ENCODE measurements around the gene MED17.

The MED17 gene

DNA sequence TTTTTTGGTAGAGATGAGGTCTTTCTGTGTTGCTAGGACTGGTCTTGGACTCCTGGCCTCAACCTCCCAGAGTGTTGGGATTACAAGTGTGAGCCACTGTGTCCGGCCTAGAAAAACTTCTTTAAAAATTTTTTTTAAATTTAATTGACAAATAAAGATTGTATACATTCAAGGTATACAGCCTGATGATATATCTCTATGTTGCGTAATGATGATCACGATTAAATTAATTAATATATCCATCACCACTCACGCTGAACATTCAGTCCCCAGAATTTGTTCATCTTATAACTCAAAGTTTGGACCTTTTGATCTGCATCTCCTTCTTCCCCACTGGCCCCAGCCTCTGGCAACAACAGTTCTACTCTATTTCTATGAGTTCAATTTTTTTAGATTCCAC is 39.1 kb downstream of the MED17 start:
- Histone ChIP-seq H3K36me3 (ENCODE audit: low read length) (no peaks in the 10 kb centered on the region), H3K9me3 (ENCODE audit: insufficient read depth, low read length) (no peaks in the 10 kb centered on the region), H4K20me1 (ENCODE audit: low read depth, low read length) (no peaks in the 10 kb centered on the region), H3K79me2 (ENCODE audit: insufficient read depth, low read length) (no peaks in the 10 kb centered on the region), H3K27me3 (ENCODE audit: low read length) (no peaks in the 10 kb centered on the region), H2AFZ (ENCODE audit: low read depth, low read length, severe bottlenecking) (no peak overlapping the region), H3K27ac (ENCODE audit: low read depth, low read length) (no peak overlapping the region), H3K4me2 (ENCODE audit: low read depth, low read length, poor library complexity, severe bottlenecking) (no peak overlapping the region), H3K9me2 (replicated peaks; ENCODE audit: insufficient read depth, low read length) (no peaks in the 10 kb centered on the region), H3K4me3 (ENCODE audit: insufficient read depth, low read length, poor library complexity, severe bottlenecking) (no peak overlapping the region), H3F3A (ENCODE audit: insufficient read depth) (no peaks in the 10 kb centered on the region), H3K9ac (ENCODE audit: low read length) (no peak overlapping the region)
- TF ChIP-seq, protein P1, sequence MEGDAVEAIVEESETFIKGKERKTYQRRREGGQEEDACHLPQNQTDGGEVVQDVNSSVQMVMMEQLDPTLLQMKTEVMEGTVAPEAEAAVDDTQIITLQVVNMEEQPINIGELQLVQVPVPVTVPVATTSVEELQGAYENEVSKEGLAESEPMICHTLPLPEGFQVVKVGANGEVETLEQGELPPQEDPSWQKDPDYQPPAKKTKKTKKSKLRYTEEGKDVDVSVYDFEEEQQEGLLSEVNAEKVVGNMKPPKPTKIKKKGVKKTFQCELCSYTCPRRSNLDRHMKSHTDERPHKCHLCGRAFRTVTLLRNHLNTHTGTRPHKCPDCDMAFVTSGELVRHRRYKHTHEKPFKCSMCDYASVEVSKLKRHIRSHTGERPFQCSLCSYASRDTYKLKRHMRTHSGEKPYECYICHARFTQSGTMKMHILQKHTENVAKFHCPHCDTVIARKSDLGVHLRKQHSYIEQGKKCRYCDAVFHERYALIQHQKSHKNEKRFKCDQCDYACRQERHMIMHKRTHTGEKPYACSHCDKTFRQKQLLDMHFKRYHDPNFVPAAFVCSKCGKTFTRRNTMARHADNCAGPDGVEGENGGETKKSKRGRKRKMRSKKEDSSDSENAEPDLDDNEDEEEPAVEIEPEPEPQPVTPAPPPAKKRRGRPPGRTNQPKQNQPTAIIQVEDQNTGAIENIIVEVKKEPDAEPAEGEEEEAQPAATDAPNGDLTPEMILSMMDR (IDR thresholded peaks at IDR 0.05; ENCODE audit: insufficient read depth, low read length, poor library complexity, severe bottlenecking): no peak
- no peak for TF ChIP-seq EZH2phosphoT487 (conservative IDR thresholded peaks at IDR 0.05; ENCODE audit: low read length)

DNA sequence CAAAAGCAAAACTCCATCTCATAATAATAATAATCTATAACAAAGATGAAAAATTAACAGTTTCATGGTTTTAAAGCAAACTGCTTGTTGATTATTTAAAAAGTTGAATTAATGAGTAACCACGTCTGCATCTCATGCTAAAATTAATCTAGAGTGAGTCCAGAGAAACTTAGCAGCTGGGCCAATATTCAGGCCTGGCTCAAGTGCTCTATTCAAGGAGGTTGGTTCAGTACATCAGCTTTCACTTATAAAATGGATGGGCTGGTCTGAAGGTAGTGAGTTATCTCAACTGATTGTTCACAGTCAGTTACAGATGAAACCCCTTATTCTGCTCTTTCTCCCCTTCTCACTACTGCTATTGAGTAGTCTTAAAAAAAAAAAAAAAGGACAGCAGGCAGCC is 43.3 kb downstream of the MED17 start:
- no peaks in the 10 kb centered on the region for H3K9me2 ChIP-seq (replicated peaks; ENCODE audit: insufficient read depth, low read length)
- no peak overlapping the region for H3K27ac ChIP-seq (ENCODE audit: low read depth, low read length)
- no peak overlapping the region for H3K4me3 ChIP-seq (ENCODE audit: insufficient read depth, low read length, poor library complexity, severe bottlenecking)
- no peaks in the 10 kb centered on the region for H4K20me1 ChIP-seq (ENCODE audit: low read depth, low read length)
- TF ChIP-seq, protein P1 (IDR thresholded peaks at IDR 0.05; ENCODE audit: insufficient read depth, low read length, poor library complexity, severe bottlenecking): no peak
- TF ChIP-seq EZH2phosphoT487 (conservative IDR thresholded peaks at IDR 0.05; ENCODE audit: low read length): no peak
- H3K27me3 ChIP-seq (ENCODE audit: low read length): no peaks in the 10 kb centered on the region
- H3F3A ChIP-seq (ENCODE audit: insufficient read depth): no peaks in the 10 kb centered on the region
- no peaks in the 10 kb centered on the region for H3K9me3 ChIP-seq (ENCODE audit: insufficient read depth, low read length)
- H3K9ac ChIP-seq (ENCODE audit: low read length): no peak overlapping the region
- H3K79me2 ChIP-seq (ENCODE audit: insufficient read depth, low read length): no peaks in the 10 kb centered on the region
- no peak overlapping the region for H2AFZ ChIP-seq (ENCODE audit: low read depth, low read length, severe bottlenecking)
- H3K4me2 ChIP-seq (ENCODE audit: low read depth, low read length, poor library complexity, severe bottlenecking): no peak overlapping the region
- H3K36me3 ChIP-seq (ENCODE audit: low read length): no peaks in the 10 kb centered on the region

DNA sequence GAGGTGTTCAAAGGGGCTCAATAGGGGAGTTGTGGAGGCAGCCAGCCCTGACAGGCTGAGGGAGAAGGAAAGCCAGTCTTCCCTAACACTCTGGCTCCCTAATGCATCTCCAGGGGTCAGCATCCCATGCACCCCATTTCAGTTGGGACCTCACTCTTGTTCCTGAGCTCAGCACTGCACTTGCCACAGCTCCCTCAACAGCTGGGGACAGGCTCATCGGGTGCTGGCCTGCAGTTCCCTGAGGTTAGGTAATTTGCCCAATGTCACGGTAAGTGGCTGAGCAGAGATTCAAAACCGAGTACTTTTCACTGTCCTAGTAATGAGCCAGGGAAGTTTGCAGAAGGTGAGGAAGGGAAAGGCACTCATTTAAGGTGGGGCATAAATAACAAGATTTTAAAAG is 45.5 kb downstream of the MED17 start:
- Histone ChIP-seq H3K9me2 (replicated peaks; ENCODE audit: insufficient read depth, low read length) (no peaks in the 10 kb centered on the region), H3K36me3 (ENCODE audit: low read length) (no peaks in the 10 kb centered on the region)

More for the DNA sequence above, 45.5 kb downstream of the MED17 start:
- Histone ChIP-seq H3K9me3 (ENCODE audit: insufficient read depth, low read length) (no peaks in the 10 kb centered on the region), H3K79me2 (ENCODE audit: insufficient read depth, low read length) (no peaks in the 10 kb centered on the region), H3K4me2 (ENCODE audit: low read depth, low read length, poor library complexity, severe bottlenecking) (no peak overlapping the region), H2AFZ (ENCODE audit: low read depth, low read length, severe bottlenecking) (no peak overlapping the region), H3K9ac (ENCODE audit: low read length) (no peak overlapping the region), H3K4me3 (ENCODE audit: insufficient read depth, low read length, poor library complexity, severe bottlenecking) (no peak overlapping the region), H4K20me1 (ENCODE audit: low read depth, low read length) (no peaks in the 10 kb centered on the region), H3K27me3 (ENCODE audit: low read length) (no peaks in the 10 kb centered on the region), H3K27ac (ENCODE audit: low read depth, low read length) (no peak overlapping the region), H3F3A (ENCODE audit: insufficient read depth) (no peaks in the 10 kb centered on the region)
- TF ChIP-seq EZH2phosphoT487 (conservative IDR thresholded peaks at IDR 0.05; ENCODE audit: low read length): no peak
- TF ChIP-seq, protein P1 (IDR thresholded peaks at IDR 0.05; ENCODE audit: insufficient read depth, low read length, poor library complexity, severe bottlenecking): no peak

All from SU-DHL-6 (cell line).